H9 (cell line): ENCODE data around the gene MCRIP2. TPM values are rescaled to one million over a fixed set of nuclear protein-coding genes. Genes with fewer than 3 reads are reported as not detected.
A peak's percentile ranks its signal among the peaks of the same experiment; 100 is the strongest.

Experiments used
- DNase-seq: peaks from one replicate; pipeline ENCODE4 v3.0.0-alpha.2; 2017
- H2AFZ ChIP-seq: one replicate; pipeline ENCODE4 v1.6.1; 2013; ENCODE audit warnings: mild to moderate bottlenecking, low read length, control low read depth, moderate library complexity
- H2AK5ac ChIP-seq: 2 replicates; pipeline ENCODE4 v1.6.1; 2013; ENCODE audit warnings: low read length, control low read depth, mixed read lengths; ENCODE audit not compliant: insufficient read length
- H2BK120ac ChIP-seq: one replicate; pipeline ENCODE4 v1.6.1; 2013; ENCODE audit warnings: low read depth, mild to moderate bottlenecking, low read length, control low read depth, inconsistent platforms; ENCODE audit not compliant: poor library complexity, severe bottlenecking
- H2BK12ac ChIP-seq: 2 replicates; pipeline ENCODE4 v1.6.1; 2013; ENCODE audit warnings: low read length, control low read depth, mixed read lengths, low read depth; ENCODE audit not compliant: insufficient read length
- H2BK15ac ChIP-seq: 2 replicates; pipeline ENCODE4 v1.6.1; 2013; ENCODE audit warnings: low read depth, low read length, control low read depth
- H2BK20ac ChIP-seq: one replicate; pipeline ENCODE4 v1.6.1; 2013; ENCODE audit warnings: low read depth, mild to moderate bottlenecking, low read length, control low read depth, inconsistent platforms; ENCODE audit not compliant: poor library complexity, severe bottlenecking
- H2BK5ac ChIP-seq: 2 replicates; pipeline ENCODE4 v1.6.1; 2013; ENCODE audit warnings: low read length, control low read depth, mixed read lengths; ENCODE audit not compliant: insufficient read length
- H3K14ac ChIP-seq: 2 replicates; pipeline ENCODE4 v1.6.1; 2013; ENCODE audit warnings: low read length, control low read depth; ENCODE audit not compliant: insufficient read depth
- H3K18ac ChIP-seq: 2 replicates; pipeline ENCODE4 v1.6.1; 2013; ENCODE audit warnings: low read depth, mild to moderate bottlenecking, mixed read lengths, low read length, control low read depth; ENCODE audit not compliant: insufficient read length
- H3K23ac ChIP-seq: 2 replicates; pipeline ENCODE4 v1.6.1; 2013; ENCODE audit warnings: low read length, control low read depth, mixed read lengths, low read depth; ENCODE audit not compliant: insufficient read length
- H3K23me2 ChIP-seq: 2 replicates; pipeline ENCODE4 v1.6.1; 2013; ENCODE audit warnings: low read depth, mild to moderate bottlenecking, mixed read lengths, low read length, control low read depth; ENCODE audit not compliant: insufficient read length, poor library complexity, severe bottlenecking
- H3K27ac ChIP-seq: 2 replicates; pipeline ENCODE4 v1.5.1; 2013; ENCODE audit warnings: low read length, control low read depth, mixed read lengths, low read depth; ENCODE audit not compliant: insufficient read length
- H3K27me3 ChIP-seq: 2 replicates; pipeline ENCODE4 v1.6.1; 2013; ENCODE audit warnings: low read length, control low read depth, inconsistent platforms; ENCODE audit not compliant: insufficient read depth
- H3K4ac ChIP-seq: 2 replicates; pipeline ENCODE4 v1.6.1; 2013; ENCODE audit warnings: low read depth, mild to moderate bottlenecking, control low read depth, inconsistent platforms, low read length, moderate library complexity
- H3K4me1 ChIP-seq: 2 replicates; pipeline ENCODE4 v1.6.1; 2013; ENCODE audit warnings: low read length, control low read depth, inconsistent platforms; ENCODE audit not compliant: insufficient read depth
- H3K4me2 ChIP-seq: 2 replicates; pipeline ENCODE4 v1.6.1; 2013; ENCODE audit warnings: low read length, control low read depth, mixed read lengths; ENCODE audit not compliant: insufficient read length, insufficient read depth
- H3K56ac ChIP-seq: 2 replicates; pipeline ENCODE4 v1.6.1; 2013; ENCODE audit warnings: low read depth, mild to moderate bottlenecking, mixed read lengths, low read length, control low read depth; ENCODE audit not compliant: insufficient read length
- H3K79me1 ChIP-seq: 2 replicates; pipeline ENCODE4 v1.6.1; 2013; ENCODE audit warnings: low read depth, mild to moderate bottlenecking, moderate library complexity, low read length, control low read depth, inconsistent platforms; ENCODE audit not compliant: insufficient read depth, poor library complexity, severe bottlenecking
- H3K79me2 ChIP-seq: 2 replicates; pipeline ENCODE4 v1.6.1; 2013; ENCODE audit warnings: low read length, control low read depth, inconsistent platforms; ENCODE audit not compliant: insufficient read depth
- H3K9ac ChIP-seq: 2 replicates; pipeline ENCODE4 v1.6.1; 2013; ENCODE audit warnings: low read length, control low read depth, mixed read lengths; ENCODE audit not compliant: insufficient read length; ENCODE audit errors: extremely low read depth
- H3K9me3 ChIP-seq: one replicate; pipeline ENCODE4 v1.6.1; 2013; ENCODE audit warnings: low read depth, low read length, inconsistent platforms; ENCODE audit not compliant: control insufficient read depth
- H3T11ph ChIP-seq: one replicate; pipeline ENCODE4 v1.6.1; 2013; ENCODE audit warnings: mild to moderate bottlenecking, low read length, control low read depth, inconsistent platforms
- H4K20me1 ChIP-seq: one replicate; pipeline ENCODE4 v1.6.1; 2013; ENCODE audit not compliant: control insufficient read depth, insufficient read length, insufficient read depth
- H4K5ac ChIP-seq: 2 replicates; pipeline ENCODE4 v1.6.1; 2013; ENCODE audit warnings: low read depth, mild to moderate bottlenecking, mixed read lengths, low read length, control low read depth; ENCODE audit not compliant: insufficient read length
- H4K8ac ChIP-seq: replicated peaks from 2 replicates; pipeline ENCODE4 v1.6.1; 2013; ENCODE audit warnings: low read length, control low read depth, mixed read lengths, low read depth; ENCODE audit not compliant: insufficient read length
- H4K91ac ChIP-seq: 2 replicates; pipeline ENCODE4 v1.6.1; 2013; ENCODE audit warnings: low read depth, mild to moderate bottlenecking, moderate library complexity, mixed read lengths, low read length, control low read depth; ENCODE audit not compliant: insufficient read length
- H3K27ac Mint-ChIP-seq, 3 experiments: 2 replicates in 2 of 3; 3 replicates in 1 of 3; pipeline ENCODE4 v1.8.0; 2020 to 2021; ENCODE audit warnings: mixed read lengths in 3 of 3, mild to moderate bottlenecking in 1 of 3, moderate library complexity in 1 of 3
- H3K27me3 Mint-ChIP-seq: 2 replicates; pipeline ENCODE4 v1.8.0; 2021; ENCODE audit warnings: low read depth, mild to moderate bottlenecking, moderate library complexity, mixed read lengths
- H3K36me3 Mint-ChIP-seq, 3 experiments: 2 replicates in 2 of 3; 3 replicates in 1 of 3; pipeline ENCODE4 v1.8.0; 2020 to 2021; ENCODE audit warnings: low read depth in 3 of 3, mixed read lengths in 3 of 3; ENCODE audit not compliant: insufficient read depth in 1 of 3
- H3K4me1 Mint-ChIP-seq, 2 experiments: 2 replicates each; pipeline ENCODE4 v1.8.0; 2020; ENCODE audit warnings: mixed read lengths in 2 of 2
- H3K4me3 Mint-ChIP-seq, 2 experiments: 2 replicates in 1 of 2; 3 replicates in 1 of 2; pipeline ENCODE4 v1.8.0; 2020 to 2021; ENCODE audit warnings: mild to moderate bottlenecking in 2 of 2, mixed read lengths in 2 of 2, moderate library complexity in 1 of 2
- H3K9me3 Mint-ChIP-seq, 2 experiments: 2 replicates in 1 of 2; 3 replicates in 1 of 2; pipeline ENCODE4 v1.8.0; 2020; ENCODE audit warnings: mild to moderate bottlenecking in 2 of 2, mixed read lengths in 2 of 2, moderate library complexity in 1 of 2
- CTCF ChIP-seq: fragments of 200-600 bp; sonication (generic); conservative IDR thresholded peaks from 3 replicates; pipeline ENCODE4 v1.8.0; 2021; ENCODE audit warnings: antibody characterized with exemption, mild to moderate bottlenecking
- WGBS: extraction: QIAGEN DNeasy Blood & Tissue Kit; methylation state at CpG from one replicate; pipeline ENCODE4 v1.1.7; 2013; ENCODE audit warnings: missing lambda C conversion rate, low lambda C conversion rate, mixed read lengths; ENCODE audit not compliant: insufficient read length; ENCODE audit errors: extremely low coverage; 5-methylcytosine and 5-hydroxymethylcytosine counted together
- total RNA-seq: library from RNA; stranded (reverse); gene quantifications from 2 replicates; pipeline ENCODE4 v1.2.1, GENCODE V29; 2021

The MCRIP2 gene
- total RNA-seq, 1 experiment from 2014 or later = 52.5 TPM

GRCh38 chr16:661184-661821 lies 19.7 kb downstream of the MCRIP2 start:
- Histone ChIP-seq H3T11ph (no peak overlapping the region), H3K14ac (no peak overlapping the region), H4K5ac (no peak overlapping the region), H3K27me3 (no peaks in the 10 kb centered on the region), H3K79me1 (no peaks in the 10 kb centered on the region), H4K20me1 (no peaks in the 10 kb centered on the region), H3K9me3 (no peaks in the 10 kb centered on the region), H2BK20ac (no peak overlapping the region), H3K56ac (no peak overlapping the region), H3K4ac (no peak overlapping the region), H3K27ac (no peak overlapping the region), H2AFZ (no peak overlapping the region), H3K4me2 (no peak overlapping the region), H2BK120ac (no peak overlapping the region), H3K23me2 (no peaks in the 10 kb centered on the region), H2AK5ac (no peak overlapping the region), H3K4me1 (no peaks in the 10 kb centered on the region; the same call in 1 of the 2 replicates), H2BK5ac (no peak overlapping the region), H4K8ac (no peak overlapping the region), H2BK15ac (peak overlapping the region; percentile 46), H4K91ac (no peak overlapping the region), H3K79me2 (no peaks in the 10 kb centered on the region), H3K23ac (no peak overlapping the region), H2BK12ac (no peak overlapping the region), H3K9ac (no peak overlapping the region), H3K18ac (peak overlapping the region; percentile 50)
- no peak for DNase-seq
- Mint-ChIP-seq H3K36me3 (peaks cover 2 to 13% (median 8%) of the 10 kb centered on the region in 3 experiments; a peak in 5 of 7 replicates), H3K4me1 (peaks cover 0 to 5% of the 10 kb centered on the region in 2 experiments; a peak in 2 of 4 replicates), H3K27me3 (no peaks in the 10 kb centered on the region), H3K27ac (peak overlapping the region in 1 of 3 experiments; percentile 20; a peak in 1 of 7 replicates), H3K9me3 (no peaks in the 10 kb centered on the region), H3K4me3 (peak overlapping the region in 1 of 2 experiments; percentile 62; a peak in 2 of 5 replicates)
- WGBS = no CpG with 5 or more reads among the region's 35 CpGs
- TF ChIP-seq CTCF = no peak
